Muscle of leg (tissue), 11 donors: ENCODE measurements around the gene MB21D2. TPM values are rescaled to one million over a fixed set of nuclear protein-coding genes. Genes with fewer than 3 reads are reported as not detected.
A peak's percentile ranks its signal among the peaks of the same experiment; 100 is the strongest.

ENCODE experiments used
- DNase-seq: peaks from one replicate; pipeline ENCODE4 v3.0.0; 2013
- H3K27ac ChIP-seq: one replicate; pipeline ENCODE4 v1.5.1; 2013; ENCODE audit warnings: mild to moderate bottlenecking, low read length, control low read depth
- H3K27me3 ChIP-seq: one replicate; pipeline ENCODE4 v1.6.1; 2013; ENCODE audit warnings: low read length; ENCODE audit not compliant: control insufficient read depth, insufficient read depth
- H3K36me3 ChIP-seq: one replicate; pipeline ENCODE4 v1.6.1; 2013; ENCODE audit warnings: low read length; ENCODE audit not compliant: control insufficient read depth, insufficient read depth
- H3K4me1 ChIP-seq: one replicate; pipeline ENCODE4 v1.6.1; 2013; ENCODE audit warnings: low read length; ENCODE audit not compliant: control insufficient read depth, insufficient read depth
- H3K4me3 ChIP-seq: one replicate; pipeline ENCODE4 v1.5.1; 2013; ENCODE audit warnings: low read length, control low read depth
- H3K9me3 ChIP-seq: replicated peaks from 2 replicates; pipeline ENCODE4 v1.6.1; 2013; ENCODE audit warnings: low read depth, low read length; ENCODE audit not compliant: control insufficient read depth
- WGBS: methylation state at CpG from one replicate; pipeline ENCODE4 v1.1.5; 2013; ENCODE audit warnings: missing lambda C conversion rate; ENCODE audit not compliant: insufficient coverage; 5-methylcytosine and 5-hydroxymethylcytosine counted together
- polyA plus RNA-seq, 8 donors: library from polyadenylated mRNA; unstranded; fragments of 120-200 nt; gene quantifications; one replicate each; pipeline versions ENCODE4 v1.2.1 to v1.2.3, GENCODE V29; 2013; ENCODE audit warnings: inconsistent platforms in 1 of 8, low replicate concordance in 1 of 8; ENCODE audit not compliant: insufficient read length in 8 of 8, insufficient read depth in 1 of 8
- total RNA-seq: library from RNA; stranded (reverse); fragments of 120-200 nt; gene quantifications from one replicate; pipeline ENCODE4 v1.2.4, GENCODE V29; 2013

Gene MB21D2
- total and polyA plus RNA-seq, 9 donors: 11.1 to 16.4 (median 15.8) TPM

DNA sequence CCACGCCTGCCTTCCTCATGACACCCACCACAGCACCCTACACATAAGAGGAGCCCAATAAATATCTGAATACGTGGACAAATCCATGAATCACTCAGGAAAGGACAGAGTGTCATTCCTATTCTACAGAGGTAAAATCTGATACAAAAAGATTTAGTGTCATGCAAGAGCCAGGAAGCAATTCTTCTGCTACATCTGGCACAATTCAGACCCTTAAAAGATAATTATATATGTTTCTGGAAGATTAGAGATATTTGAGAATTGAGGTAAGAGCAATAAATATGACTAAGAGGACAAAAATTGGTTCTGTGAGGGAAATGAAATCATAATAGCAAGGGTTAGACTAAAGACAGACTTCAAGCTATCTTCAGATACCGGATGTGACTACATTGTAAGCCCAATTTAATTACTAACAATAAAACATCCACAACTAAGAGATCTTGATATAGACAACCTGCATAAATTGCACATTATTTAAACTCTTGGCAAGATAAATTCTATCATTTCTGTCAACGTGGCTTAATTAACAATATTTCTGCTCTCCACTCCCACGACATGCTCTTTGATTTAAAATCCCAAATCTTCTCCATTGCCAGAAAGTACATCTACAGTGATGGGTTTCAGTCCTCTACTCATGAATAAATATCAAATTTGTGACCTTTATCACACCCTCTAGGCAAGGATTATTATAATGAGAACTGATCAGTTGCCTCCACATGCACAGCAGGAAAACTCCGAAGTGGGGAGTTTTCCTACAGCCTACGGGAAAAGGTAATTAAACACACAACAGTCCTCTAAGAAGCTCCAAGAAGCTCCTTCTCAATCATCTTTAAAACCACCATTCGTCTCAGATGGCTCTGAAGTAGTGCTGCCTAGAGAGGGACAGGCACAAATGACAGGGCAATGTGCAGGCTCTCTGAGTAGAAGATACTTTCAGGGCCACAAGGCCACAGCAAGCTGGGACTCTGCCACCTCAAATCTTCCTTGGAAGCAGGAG, 32.6 kb downstream of the MB21D2 start:
- Histone ChIP-seq H3K27ac (no peak overlapping the region), H3K9me3 (no peaks in the 10 kb centered on the region), H3K27me3 (no peaks in the 10 kb centered on the region), H3K4me3 (no peak overlapping the region), H3K4me1 (peaks cover 8% of the 10 kb centered on the region), H3K36me3 (no peaks in the 10 kb centered on the region)
- no peak for DNase-seq
- WGBS: 79% methylated on average over 2 of the region's 8 CpGs

DNA sequence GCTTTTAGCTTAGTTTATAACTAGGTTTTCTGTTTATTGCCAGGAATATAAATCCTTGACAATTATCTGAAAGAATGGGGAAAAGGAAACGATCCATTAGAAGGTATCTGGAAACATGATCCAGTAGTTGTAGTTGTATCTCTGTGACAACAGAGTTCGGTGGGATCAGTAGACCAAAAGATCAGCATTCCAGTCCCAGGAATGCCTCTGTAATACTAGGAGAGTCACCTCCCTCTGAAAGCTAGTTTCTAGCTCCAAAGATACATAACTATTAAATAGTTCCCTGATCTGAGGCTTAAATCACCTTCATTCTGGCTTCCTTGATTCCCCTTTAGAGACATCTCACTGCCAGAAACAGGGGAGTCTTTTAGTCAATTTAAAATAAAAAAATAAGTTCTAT, 34.1 kb downstream of the MB21D2 start:
- no peak for DNase-seq
- no CpG with 5 or more reads among the region's 2 CpGs for WGBS
- H3K36me3 ChIP-seq: no peaks in the 10 kb centered on the region
- H3K4me3 ChIP-seq: no peak overlapping the region
- no peaks in the 10 kb centered on the region for H3K27me3 ChIP-seq
- H3K4me1 ChIP-seq: peaks cover 12% of the 10 kb centered on the region
- no peak overlapping the region for H3K27ac ChIP-seq
- no peaks in the 10 kb centered on the region for H3K9me3 ChIP-seq

DNA sequence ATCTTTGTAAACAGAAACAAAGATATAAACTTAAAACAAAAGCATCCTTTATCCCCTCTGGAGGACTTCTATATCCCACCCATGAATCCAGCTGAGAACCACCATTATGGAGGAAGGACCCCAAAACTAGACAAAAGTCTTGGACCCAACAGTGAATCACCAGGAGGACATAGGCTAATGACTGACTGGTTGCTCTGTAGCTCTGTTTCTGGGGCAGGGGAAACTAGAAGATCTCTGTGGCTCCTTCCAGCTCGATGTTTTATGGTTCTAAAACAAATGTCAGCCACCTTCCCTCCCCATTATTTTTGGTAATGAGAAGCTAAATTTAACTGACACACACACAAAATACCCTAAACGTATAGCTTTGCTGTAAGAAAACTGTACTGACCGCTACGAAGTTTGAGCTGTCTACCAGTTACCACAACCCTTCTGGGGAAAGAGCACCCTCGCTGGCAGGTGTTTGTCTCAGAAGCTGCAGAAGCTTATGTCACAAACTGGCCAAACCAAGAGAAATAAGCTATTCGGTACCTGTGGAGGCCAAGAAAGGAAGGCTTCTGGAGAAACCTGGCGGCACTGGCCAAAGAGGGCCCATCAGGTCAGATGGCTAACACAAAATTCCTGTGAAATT, 36.4 kb downstream of the MB21D2 start:
- no peak for DNase-seq
- Histone ChIP-seq H3K27ac (no peak overlapping the region), H3K4me1 (peaks cover 10% of the 10 kb centered on the region), H3K36me3 (no peaks in the 10 kb centered on the region), H3K9me3 (no peaks in the 10 kb centered on the region), H3K4me3 (no peak overlapping the region), H3K27me3 (no peaks in the 10 kb centered on the region)
- WGBS: 84% methylated on average over 4 of the region's 7 CpGs

DNA sequence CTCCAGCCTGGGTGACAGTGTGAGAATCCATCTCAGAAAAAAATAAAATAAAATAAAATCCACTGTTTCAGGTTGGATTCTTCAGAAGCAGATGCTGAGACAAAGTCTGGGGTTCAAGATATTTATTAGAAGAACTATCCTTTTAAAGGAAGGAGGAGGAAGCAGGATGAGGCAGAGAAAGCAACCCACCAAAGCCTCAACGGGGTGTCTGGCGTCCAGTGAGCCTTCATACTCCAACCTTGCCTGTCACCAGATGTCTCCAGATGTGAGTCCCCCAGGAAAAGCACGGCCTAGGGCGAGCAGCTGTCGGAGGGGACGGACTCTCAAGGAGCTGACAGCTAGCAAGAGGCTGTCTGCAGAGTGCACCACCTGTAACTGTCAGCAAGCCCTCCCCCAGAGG, 37.3 kb downstream of the MB21D2 start:
- 32% methylated on average over 5 of the region's 6 CpGs for WGBS
- H3K4me1 ChIP-seq: peaks cover 10% of the 10 kb centered on the region
- H3K36me3 ChIP-seq: no peaks in the 10 kb centered on the region
- H3K27me3 ChIP-seq: no peaks in the 10 kb centered on the region
- H3K9me3 ChIP-seq: no peaks in the 10 kb centered on the region
- no peak overlapping the region for H3K4me3 ChIP-seq
- H3K27ac ChIP-seq: no peak overlapping the region
- no peak for DNase-seq

DNA sequence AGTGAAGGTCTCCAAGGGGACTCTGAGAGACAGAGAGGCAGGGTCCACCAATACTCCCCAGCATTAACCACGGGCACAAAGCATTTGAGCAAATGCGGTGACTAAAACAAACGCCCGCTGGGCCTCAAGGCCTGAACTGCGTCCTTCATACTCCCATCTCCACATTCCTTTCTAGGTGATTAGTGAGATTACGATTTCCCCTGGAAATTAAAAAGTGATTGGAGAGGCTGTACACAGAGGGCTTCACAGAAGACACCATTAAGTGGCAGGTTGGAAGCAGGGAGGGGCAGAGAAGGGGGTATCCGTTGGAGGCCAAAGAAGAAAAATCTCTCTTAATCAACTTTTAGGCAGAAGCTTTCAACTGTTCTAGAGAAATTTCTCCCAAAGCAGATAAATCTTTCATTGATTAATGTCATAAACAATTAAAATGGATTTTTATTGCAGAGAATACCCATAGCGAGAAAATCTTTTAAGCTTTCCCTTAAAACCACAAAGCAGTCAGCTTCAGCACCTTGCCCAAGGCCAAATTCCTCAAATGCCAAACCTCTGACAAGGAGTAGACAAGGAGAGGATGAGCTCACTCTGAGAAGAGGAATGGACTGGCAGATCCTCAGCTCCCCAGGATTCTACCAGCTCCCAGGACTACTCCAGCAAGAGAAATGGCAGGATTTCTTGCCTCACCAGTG, 38.2 kb downstream of the MB21D2 start:
- Histone ChIP-seq H3K27ac (peak overlapping the region; percentile 16), H3K27me3 (no peaks in the 10 kb centered on the region), H3K4me1 (peaks cover 10% of the 10 kb centered on the region), H3K4me3 (no peak overlapping the region), H3K36me3 (no peaks in the 10 kb centered on the region), H3K9me3 (no peaks in the 10 kb centered on the region)
- no CpG with 5 or more reads among the region's 8 CpGs for WGBS
- DNase-seq: peak; percentile 73

DNA sequence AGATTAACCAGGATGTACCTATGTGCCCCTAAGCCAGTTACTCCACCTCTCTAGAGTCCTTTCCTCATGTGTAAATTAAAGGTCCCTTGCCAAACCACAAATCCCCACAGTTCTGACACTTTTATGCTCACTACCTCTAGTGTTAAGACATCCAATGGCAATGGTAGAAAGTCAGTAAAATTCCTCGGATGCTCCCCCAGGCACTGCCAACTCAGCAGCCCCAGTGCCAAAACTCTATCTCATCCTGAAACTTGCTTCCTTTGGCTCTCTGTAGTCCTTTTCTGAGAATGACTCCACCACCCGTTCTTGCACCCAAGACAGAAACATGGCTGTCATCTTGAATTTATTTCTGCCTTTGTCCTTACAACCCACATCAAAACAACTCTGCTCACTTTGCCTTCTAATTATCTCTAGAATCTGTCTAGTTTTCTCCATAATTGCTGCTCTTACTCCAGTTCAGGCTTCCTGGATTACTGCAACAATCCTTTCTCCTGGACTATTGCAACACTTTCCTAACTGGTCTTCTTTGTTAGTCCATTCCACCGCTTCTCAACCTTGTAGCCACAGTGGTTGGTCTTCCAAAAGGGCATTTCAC, 41.6 kb downstream of the MB21D2 start:
- Histone ChIP-seq H3K4me1 (peaks cover 13% of the 10 kb centered on the region), H3K27ac (no peak overlapping the region), H3K36me3 (no peaks in the 10 kb centered on the region), H3K4me3 (no peak overlapping the region), H3K9me3 (no peaks in the 10 kb centered on the region), H3K27me3 (no peaks in the 10 kb centered on the region)
- DNase-seq: no peak
- WGBS: 78% methylated on average over 3 of the region's 3 CpGs

DNA sequence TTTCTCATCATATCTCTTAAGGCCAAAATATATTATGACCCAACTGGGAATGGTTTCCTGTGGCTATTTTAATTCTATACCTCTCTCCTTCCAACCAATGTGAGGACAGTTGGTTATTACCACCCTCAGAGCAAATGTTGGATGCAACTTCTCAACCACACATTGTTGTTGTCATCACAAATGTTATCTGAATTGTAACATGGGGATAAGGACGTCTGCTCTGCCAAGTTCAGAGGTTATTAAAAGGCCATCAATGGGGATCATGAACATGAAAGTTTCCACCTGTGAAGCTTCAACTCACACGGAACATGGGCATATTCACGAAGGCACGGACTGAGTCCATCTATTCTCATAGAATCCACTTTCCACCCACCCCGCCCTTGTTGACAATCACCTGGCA, 46.8 kb downstream of the MB21D2 start:
- Histone ChIP-seq H3K36me3 (no peaks in the 10 kb centered on the region), H3K4me1 (peaks cover 14% of the 10 kb centered on the region), H3K27me3 (no peaks in the 10 kb centered on the region), H3K4me3 (no peak overlapping the region), H3K27ac (no peak overlapping the region), H3K9me3 (no peaks in the 10 kb centered on the region)
- no peak for DNase-seq
- 100% methylated on average over 3 of the region's 5 CpGs for WGBS

DNA sequence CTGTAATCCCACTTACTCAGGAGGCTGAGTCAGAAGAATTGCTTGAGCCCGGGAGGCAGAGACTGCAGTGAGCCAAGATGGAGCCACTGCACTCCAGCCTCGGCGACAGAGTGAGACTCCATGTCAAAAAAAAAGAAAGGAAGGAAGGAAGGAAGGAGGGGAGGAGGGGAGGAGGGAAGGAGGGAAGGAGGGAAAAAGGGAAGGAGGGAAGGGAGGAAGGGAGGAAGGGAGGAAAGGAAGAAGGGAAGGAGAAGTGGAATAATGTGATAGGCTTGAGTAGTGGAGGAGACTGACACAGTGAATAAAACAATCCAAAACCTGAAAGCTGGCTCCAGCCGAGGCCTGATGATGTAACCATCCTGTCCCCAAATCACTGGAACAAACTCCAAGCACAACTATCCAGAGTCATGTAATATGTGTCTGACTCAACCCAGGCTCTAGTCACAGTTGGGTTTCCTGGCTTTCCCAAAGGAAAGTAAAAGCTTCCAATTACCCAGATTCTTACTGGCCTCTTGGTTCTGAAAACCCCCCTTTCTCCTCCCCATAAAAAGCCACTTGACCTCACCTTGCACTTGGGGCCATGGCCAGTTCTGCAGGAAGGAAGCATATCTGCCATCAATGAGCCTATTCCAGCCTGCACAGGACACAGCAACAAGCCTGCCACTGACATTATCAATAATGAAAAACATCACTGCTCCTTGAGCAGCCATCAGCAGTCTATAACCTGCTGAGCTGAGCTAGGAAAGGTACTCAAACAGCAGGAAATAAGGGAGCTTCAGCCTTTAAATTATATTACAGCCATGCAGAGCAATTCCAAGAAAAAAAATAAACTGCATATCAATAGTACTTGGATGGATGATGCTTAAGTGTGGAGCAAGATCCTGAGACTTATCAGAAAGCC, 48.3 kb downstream of the MB21D2 start:
- H3K9me3 ChIP-seq: no peaks in the 10 kb centered on the region
- no peaks in the 10 kb centered on the region for H3K27me3 ChIP-seq
- no peak overlapping the region for H3K27ac ChIP-seq
- 54% methylated on average over 4 of the region's 4 CpGs for WGBS
- no peaks in the 10 kb centered on the region for H3K36me3 ChIP-seq
- peak; percentile 63 for DNase-seq
- peaks cover 25% of the 10 kb centered on the region for H3K4me1 ChIP-seq
- H3K4me3 ChIP-seq: no peak overlapping the region

DNA sequence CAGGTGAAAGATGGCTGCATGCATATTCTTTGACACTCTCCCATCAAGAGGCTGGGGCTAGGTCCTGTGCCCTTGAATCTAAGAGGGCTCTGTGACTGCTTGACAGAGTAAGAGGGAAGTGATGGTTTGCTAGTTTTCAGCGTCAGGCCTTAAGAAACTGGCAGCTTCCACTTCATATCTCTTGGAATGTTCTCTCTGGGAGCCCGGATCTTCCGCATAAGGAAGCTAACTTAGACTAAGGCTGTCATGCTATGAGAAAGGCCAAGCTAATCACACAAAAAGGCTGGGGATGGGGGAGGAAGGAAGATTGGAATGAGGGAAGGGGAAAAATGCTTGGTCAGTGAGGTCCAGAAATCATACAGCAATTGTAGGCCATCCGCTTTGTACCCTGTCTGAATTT, 50.0 kb downstream of the MB21D2 start:
- Histone ChIP-seq H3K9me3 (no peaks in the 10 kb centered on the region), H3K27ac (no peak overlapping the region), H3K27me3 (no peaks in the 10 kb centered on the region), H3K4me3 (no peak overlapping the region), H3K4me1 (peaks cover 31% of the 10 kb centered on the region), H3K36me3 (no peaks in the 10 kb centered on the region)
- peak; percentile 32 for DNase-seq
- 69% methylated on average over 3 of the region's 4 CpGs for WGBS
